ENCODE results near the gene SLC19A2.

DNA sequence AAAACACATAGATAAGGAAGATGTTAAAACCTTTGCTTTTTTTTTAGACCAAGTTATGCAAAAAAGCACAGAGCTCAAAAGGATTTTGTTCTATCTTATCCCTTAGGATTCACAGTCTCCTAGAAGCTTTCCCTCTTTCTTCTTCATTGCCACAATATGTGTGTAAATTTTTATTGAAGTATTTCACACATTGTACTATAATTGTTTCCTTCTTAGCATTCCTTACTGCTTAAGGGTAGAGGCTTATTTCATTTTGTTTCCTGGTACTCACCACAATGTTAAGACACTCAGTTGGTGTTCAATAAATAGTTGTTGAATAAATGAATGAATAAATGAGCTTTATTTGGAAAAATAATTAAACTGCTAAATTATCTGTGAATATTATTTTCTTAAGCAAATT is 29.9 kb upstream of the SLC19A2 start:
- TF ChIP-seq CTCF (conservative IDR thresholded peaks at IDR 0.05; ENCODE audit: low read length) = no peak
- no peak for TF ChIP-seq EZH2phosphoT487 (IDR thresholded peaks at IDR 0.05; ENCODE audit: borderline replicate concordance, low read depth, low read length)

All from OCI-LY7 (cell line).